AG04449 (cell line): ENCODE measurements around the gene AFAP1.

Experiments
- CTCF ChIA-PET: fragments of 350-600 bp; formaldehyde crosslinking; extraction: SDS; loops from one replicate; lab custom pipeline; 2021; ENCODE audit warnings: antibody characterized with exemption; lab: Yijun Ruan, JAX
- POLR2A ChIA-PET: fragments of 400-600, 350-600 bp; formaldehyde crosslinking; extraction: SDS; loops from one replicate; lab custom pipeline; 2020; ENCODE audit warnings: antibody characterized with exemption, inconsistent platforms; lab: Yijun Ruan, JAX
- DNase-seq: peaks from one replicate; pipeline ENCODE4 v3.0.0-alpha.2; 2010; ENCODE audit warnings: low read depth, low spot score
- H3K4me3 ChIP-seq: 2 replicates; pipeline ENCODE4 v1.5.1; 2011; ENCODE audit warnings: low read depth, mild to moderate bottlenecking, control low read depth, low read length
- CTCF ChIP-seq: IDR thresholded peaks from one replicate; pipeline ENCODE4 v1.5.1; 2011; ENCODE audit warnings: mild to moderate bottlenecking, moderate library complexity, low read length, control low read depth, inconsistent platforms; ENCODE audit not compliant: insufficient read depth; ENCODE audit errors: missing control alignments

Gene AFAP1

DNA sequence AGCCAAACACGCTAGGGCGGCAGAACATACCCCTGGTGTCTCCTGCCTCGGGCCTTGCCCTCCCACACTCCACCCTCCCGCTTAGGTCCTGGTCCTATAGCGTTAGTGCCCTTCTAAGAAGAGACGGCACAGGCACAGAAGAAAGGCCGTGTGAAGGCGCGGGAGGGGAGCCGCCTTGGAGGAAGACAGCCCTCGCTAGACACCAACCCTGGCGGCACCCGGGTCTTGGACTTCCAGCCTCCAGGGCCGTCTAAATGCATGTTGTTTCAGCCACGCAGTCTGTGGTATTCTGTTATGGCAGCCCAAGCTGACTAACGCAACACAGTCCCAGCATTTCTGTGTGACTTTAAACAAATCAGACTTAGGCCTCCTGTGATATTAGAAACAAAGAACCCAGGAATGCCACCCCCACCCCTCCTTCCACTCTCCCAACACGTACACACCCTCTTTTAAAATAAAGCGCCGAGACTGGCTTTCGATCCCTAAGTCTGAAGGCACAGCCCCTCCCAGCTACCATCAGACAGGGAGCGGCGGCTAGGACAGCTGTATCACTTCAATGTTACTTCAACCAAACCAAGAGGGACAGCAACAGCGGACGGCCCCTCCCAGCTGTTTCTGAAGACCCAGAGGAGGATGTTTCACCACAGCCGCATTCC is 128.0 kb downstream of the AFAP1 start:
- DNase-seq: no peak
- peak overlapping the region; percentile 3; the same call in 1 of the 2 replicates for H3K4me3 ChIP-seq
- ChIA-PET POLR2A (interaction anchor here (0.6 to 1.2 kb wide), 3 partner anchors 8 to 161 kb away, joined by 4 to 5 read pairs (median 5); no protein-coding TSS in a partner anchor), CTCF (interaction anchor here (1.4 to 13.3 kb wide), 5 partner anchors 8 to 176 kb away, joined by 3 to 193 read pairs (median 29); no protein-coding TSS in a partner anchor)
- TF ChIP-seq CTCF: no peak

- no peak for DNase-seq
- POLR2A ChIA-PET: interaction anchor here (0.8 kb wide), 1 partner anchor 100 kb away, joined by 3 read pairs; no protein-coding TSS in a partner anchor
- no peak overlapping the region for H3K4me3 ChIP-seq
- TF ChIP-seq CTCF: no peak
- CTCF ChIA-PET: interaction anchor here (1.0 to 13.3 kb wide), 5 partner anchors 9 to 176 kb away, joined by 3 to 193 read pairs (median 3); no protein-coding TSS in a partner anchor
Measured at GRCh38 chr4:7810783-7811535, 128.7 kb downstream of the AFAP1 start.

- ChIA-PET POLR2A (no interaction called here), CTCF (interaction anchor here (0.9 to 13.3 kb wide), 7 partner anchors 9 to 178 kb away, joined by 3 to 193 read pairs (median 3); no protein-coding TSS in a partner anchor)
- DNase-seq: no peak
- TF ChIP-seq CTCF: no peak
- no peak overlapping the region for H3K4me3 ChIP-seq
Measured at GRCh38 chr4:7808752-7809151, 130.9 kb downstream of the AFAP1 start.

GRCh38 chr4:7808181-7808580 is 131.5 kb downstream of the AFAP1 start:
- ChIA-PET CTCF (interaction anchor here (1.0 to 13.3 kb wide), 4 partner anchors 9 to 179 kb away, joined by 3 to 193 read pairs (median 84); no protein-coding TSS in a partner anchor), POLR2A (no interaction called here)
- TF ChIP-seq CTCF: no peak
- H3K4me3 ChIP-seq: no peak overlapping the region
- DNase-seq: no peak

- DNase-seq: no peak
- no peak for TF ChIP-seq CTCF
- no peak overlapping the region for H3K4me3 ChIP-seq
- ChIA-PET POLR2A (interaction anchor here (1.0 to 1.4 kb wide), 2 partner anchors 35 to 37 kb away, joined by 3 read pairs; no protein-coding TSS in a partner anchor), CTCF (interaction anchor here (0.9 to 13.3 kb wide), 6 partner anchors 10 to 179 kb away, joined by 3 to 193 read pairs (median 24); no protein-coding TSS in a partner anchor)
Measured at GRCh38 chr4:7807351-7807921, 132.2 kb downstream of the AFAP1 start.
